HepG2 (cell line): ENCODE measurements around the gene SPHK1. TPM values are rescaled to one million over a fixed set of nuclear protein-coding genes. Genes with fewer than 3 reads are reported as not detected.

Experiments
- ATF4 ChIP-seq, 2 experiments: fragments of 450-650 bp in 1 of 2; sonication (generic) in 1 of 2; formaldehyde crosslinking; IDR thresholded peaks; 2 replicates each; pipeline versions ENCODE4 v1.5.0 to v1.8.0; 2020 to 2022; ENCODE audit warnings: mild to moderate bottlenecking in 1 of 2, missing genetic modification reagents in 1 of 2
- FOXJ3 ChIP-seq: sonication (generic); formaldehyde crosslinking; IDR thresholded peaks from 2 replicates; pipeline ENCODE4 v1.4.0; 2020; ENCODE audit warnings: missing genetic modification reagents, mild to moderate bottlenecking, borderline replicate concordance
- HNF1B ChIP-seq: sonication (generic); formaldehyde crosslinking; IDR thresholded peaks from 2 replicates; pipeline ENCODE4 v1.5.1; 2020; ENCODE audit warnings: mild to moderate bottlenecking, moderate library complexity, missing genetic modification reagents
- MAFF ChIP-seq: IDR thresholded peaks from 2 replicates; pipeline ENCODE4 v1.6.1; 2011; ENCODE audit warnings: low read depth, low read length, improper control_type of control experiment
- MXD3 ChIP-seq: IDR thresholded peaks from 2 replicates; pipeline ENCODE4 v1.6.1; 2016; ENCODE audit warnings: mild to moderate bottlenecking, missing biosample characterization, missing genetic modification reagents
- NFE2L1 ChIP-seq: sonication (generic); formaldehyde crosslinking; IDR thresholded peaks from 2 replicates; pipeline ENCODE4 v1.4.0; 2020; ENCODE audit warnings: missing genetic modification reagents, mild to moderate bottlenecking, borderline replicate concordance
- PAX8 ChIP-seq: sonication (generic); formaldehyde crosslinking; IDR thresholded peaks from 2 replicates; pipeline ENCODE4 v1.8.0; 2022; ENCODE audit warnings: mild to moderate bottlenecking, missing genetic modification reagents, borderline replicate concordance
- SRF ChIP-seq: IDR thresholded peaks from 2 replicates; pipeline ENCODE4 v1.6.1; 2011; ENCODE audit warnings: mild to moderate bottlenecking, low read depth, low read length, moderate library complexity
- ZBTB21 ChIP-seq: sonication (generic); formaldehyde crosslinking; IDR thresholded peaks from 2 replicates; pipeline ENCODE4 v1.4.0; 2020; ENCODE audit warnings: missing genetic modification reagents
- ZNF224 ChIP-seq: sonication (generic); formaldehyde crosslinking; IDR thresholded peaks from 2 replicates; pipeline ENCODE4 v1.5.0; 2020; ENCODE audit warnings: mild to moderate bottlenecking, missing genetic modification reagents
- ZNF263 ChIP-seq: sonication (generic); formaldehyde crosslinking; IDR thresholded peaks from 2 replicates; pipeline ENCODE4 v1.4.0; 2020; ENCODE audit warnings: missing genetic modification reagents
- ZNF407 ChIP-seq: sonication (generic); formaldehyde crosslinking; IDR thresholded peaks from one replicate; pipeline ENCODE4 v1.5.1; 2020; ENCODE audit warnings: mild to moderate bottlenecking, missing genetic modification reagents; ENCODE audit errors: not compliant biosample characterization
- polyA plus RNA-seq, 8 experiments: library from polyadenylated mRNA; depleted of rRNA in 3 of 8; stranded (reverse) in 7 of 8; unstranded in 1 of 8; fragments of >200 nt; fragmentation: Illumina TruSeq in 4 of 8; extraction: Trizol in 4 of 8; gene quantifications; 2 replicates each; pipeline versions ENCODE4 v1.2.1 to v1.2.3, GENCODE V29; 2011 to 2016; ENCODE audit warnings: low read depth in 4 of 8, missing spikeins in 1 of 8, mixed read lengths in 1 of 8; ENCODE audit not compliant: insufficient read depth in 1 of 8
- total RNA-seq, 5 experiments: library from RNA; depleted of rRNA; stranded (reverse); fragments of >200 nt; fragmentation: Illumina TruSeq; extraction: Trizol; gene quantifications; 2 replicates each; pipeline ENCODE4 v1.2.3, GENCODE V29; 2016; ENCODE audit warnings: low read depth in 1 of 5
- TF ChIP-seq, protein P1 (sequence below): sonication (generic); formaldehyde crosslinking; IDR thresholded peaks from 2 replicates; pipeline ENCODE4 v1.5.1; 2020; ENCODE audit warnings: missing genetic modification reagents, mild to moderate bottlenecking, borderline replicate concordance

SPHK1 gene
- total and polyA plus RNA-seq, 2 of the 13 experiments (the other 11 are each of a cell fraction or from before 2014, with no cell fraction given) = 129 to 160 TPM

- no peak for TF ChIP-seq ZNF407
- peak in 1 of 2 experiments; percentile 81; a peak in 2 of 4 replicates for TF ChIP-seq ATF4 (CRISPR knock-in tag; IDR thresholded peaks at IDR 0.05)
- peak; percentile 45 for TF ChIP-seq ZNF263 (CRISPR knock-in tag)
- no peak for TF ChIP-seq MXD3 (CRISPR knock-in tag)
- TF ChIP-seq NFE2L1 (CRISPR knock-in tag) = no peak; the same call in 1 of the 2 replicates
- TF ChIP-seq SRF = no peak
- TF ChIP-seq ZBTB21 = no peak
- TF ChIP-seq ZNF224 (CRISPR knock-in tag) = no peak; the same call in 1 of the 2 replicates
- no peak for TF ChIP-seq MAFF
- TF ChIP-seq, protein P1, sequence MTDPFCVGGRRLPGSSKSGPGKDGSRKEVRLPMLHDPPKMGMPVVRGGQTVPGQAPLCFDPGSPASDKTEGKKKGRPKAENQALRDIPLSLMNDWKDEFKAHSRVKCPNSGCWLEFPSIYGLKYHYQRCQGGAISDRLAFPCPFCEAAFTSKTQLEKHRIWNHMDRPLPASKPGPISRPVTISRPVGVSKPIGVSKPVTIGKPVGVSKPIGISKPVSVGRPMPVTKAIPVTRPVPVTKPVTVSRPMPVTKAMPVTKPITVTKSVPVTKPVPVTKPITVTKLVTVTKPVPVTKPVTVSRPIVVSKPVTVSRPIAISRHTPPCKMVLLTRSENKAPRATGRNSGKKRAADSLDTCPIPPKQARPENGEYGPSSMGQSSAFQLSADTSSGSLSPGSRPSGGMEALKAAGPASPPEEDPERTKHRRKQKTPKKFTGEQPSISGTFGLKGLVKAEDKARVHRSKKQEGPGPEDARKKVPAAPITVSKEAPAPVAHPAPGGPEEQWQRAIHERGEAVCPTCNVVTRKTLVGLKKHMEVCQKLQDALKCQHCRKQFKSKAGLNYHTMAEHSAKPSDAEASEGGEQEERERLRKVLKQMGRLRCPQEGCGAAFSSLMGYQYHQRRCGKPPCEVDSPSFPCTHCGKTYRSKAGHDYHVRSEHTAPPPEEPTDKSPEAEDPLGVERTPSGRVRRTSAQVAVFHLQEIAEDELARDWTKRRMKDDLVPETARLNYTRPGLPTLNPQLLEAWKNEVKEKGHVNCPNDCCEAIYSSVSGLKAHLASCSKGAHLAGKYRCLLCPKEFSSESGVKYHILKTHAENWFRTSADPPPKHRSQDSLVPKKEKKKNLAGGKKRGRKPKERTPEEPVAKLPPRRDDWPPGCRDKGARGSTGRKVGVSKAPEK = no peak
- TF ChIP-seq PAX8 (CRISPR knock-in tag) = no peak
- TF ChIP-seq HNF1B = peak; percentile 70
- peak; percentile 99 for TF ChIP-seq FOXJ3 (CRISPR knock-in tag)
These were observed 7.9 kb upstream of the SPHK1 start (continued) for GRCh38 chr17:76376318-76377133.
